ENCODE data around the gene GET4. TPM values are rescaled to one million over a fixed set of nuclear protein-coding genes. Genes with fewer than 3 reads are reported as not detected.

GET4 gene
- total RNA-seq, 1 donor from 2014 or later, result 38.2 TPM

- no peak for ATAC-seq
- no peak for DNase-seq (ENCODE audit: low spot score)
These were observed 8.0 kb downstream of the GET4 start for GRCh38 chr7:884191-885003.

DNA sequence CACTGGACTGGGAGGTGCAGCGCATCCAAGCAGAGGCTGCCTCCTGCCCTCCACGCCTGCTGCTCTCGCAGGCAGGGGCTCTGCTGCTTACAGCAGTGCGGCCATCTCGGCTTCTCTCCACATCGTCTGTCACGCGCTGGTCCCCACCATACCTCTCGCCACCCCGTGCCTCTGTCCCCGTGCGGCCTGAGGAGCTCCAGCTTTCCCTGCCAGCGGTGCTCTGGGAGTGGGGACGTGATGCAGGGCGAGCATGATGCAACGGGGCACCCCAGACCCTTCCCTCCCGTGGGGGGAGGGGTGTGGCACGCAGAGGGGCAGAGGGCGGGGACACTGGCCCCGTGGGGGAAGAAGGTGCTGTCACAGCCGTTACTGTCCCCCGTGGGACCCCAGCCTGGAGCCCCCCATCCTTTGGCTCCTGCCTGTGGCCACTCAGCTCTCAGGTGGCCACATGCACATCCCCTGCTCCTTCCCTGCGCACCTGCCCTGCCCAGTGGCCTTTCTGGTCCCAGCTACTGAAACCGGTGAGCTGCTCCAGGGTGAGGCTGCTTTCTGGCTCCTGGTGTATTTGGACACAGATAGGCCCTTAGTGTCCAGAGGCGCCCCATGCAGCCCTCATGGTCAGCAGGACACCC is 9.0 kb downstream of the GET4 start:
- ATAC-seq (no peak), DNase-seq (ENCODE audit: low spot score) (no peak)

DNA sequence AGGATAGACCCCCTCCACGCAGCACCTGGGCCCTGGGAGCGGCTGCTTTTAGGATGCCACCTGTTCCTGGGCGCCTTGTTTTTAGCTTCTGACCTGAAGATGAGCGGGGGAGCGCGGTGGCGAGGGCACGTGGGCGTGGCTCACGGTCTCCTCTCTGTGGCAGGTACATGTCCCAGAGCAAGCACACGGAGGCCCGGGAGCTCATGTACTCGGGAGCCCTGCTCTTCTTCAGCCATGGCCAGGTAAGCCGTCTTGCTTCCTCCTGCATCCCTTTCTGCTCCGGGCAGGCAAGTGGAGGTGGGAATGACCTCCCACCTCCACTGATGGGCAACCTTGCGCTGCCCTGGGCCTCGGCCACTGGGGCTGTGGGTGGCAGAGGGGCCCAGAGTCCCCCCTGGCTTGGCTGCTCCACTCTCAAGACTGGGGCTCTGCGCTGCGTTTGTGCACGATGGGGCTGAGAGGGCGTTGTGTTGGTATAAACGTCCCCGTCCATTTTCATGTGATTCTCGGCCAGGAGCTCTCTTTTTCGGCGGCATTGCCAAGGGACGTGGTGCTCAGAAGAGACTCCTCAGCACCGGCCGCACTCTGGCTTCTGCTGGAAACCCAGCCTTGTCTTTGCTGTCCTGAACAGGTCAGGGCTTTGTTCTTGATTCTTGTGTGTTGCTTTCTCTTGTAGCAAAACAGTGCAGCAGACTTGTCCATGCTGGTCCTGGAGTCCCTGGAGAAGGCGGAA is 9.7 kb downstream of the GET4 start:
- DNase-seq (ENCODE audit: low spot score) (no peak), ATAC-seq (no peak)

DNA sequence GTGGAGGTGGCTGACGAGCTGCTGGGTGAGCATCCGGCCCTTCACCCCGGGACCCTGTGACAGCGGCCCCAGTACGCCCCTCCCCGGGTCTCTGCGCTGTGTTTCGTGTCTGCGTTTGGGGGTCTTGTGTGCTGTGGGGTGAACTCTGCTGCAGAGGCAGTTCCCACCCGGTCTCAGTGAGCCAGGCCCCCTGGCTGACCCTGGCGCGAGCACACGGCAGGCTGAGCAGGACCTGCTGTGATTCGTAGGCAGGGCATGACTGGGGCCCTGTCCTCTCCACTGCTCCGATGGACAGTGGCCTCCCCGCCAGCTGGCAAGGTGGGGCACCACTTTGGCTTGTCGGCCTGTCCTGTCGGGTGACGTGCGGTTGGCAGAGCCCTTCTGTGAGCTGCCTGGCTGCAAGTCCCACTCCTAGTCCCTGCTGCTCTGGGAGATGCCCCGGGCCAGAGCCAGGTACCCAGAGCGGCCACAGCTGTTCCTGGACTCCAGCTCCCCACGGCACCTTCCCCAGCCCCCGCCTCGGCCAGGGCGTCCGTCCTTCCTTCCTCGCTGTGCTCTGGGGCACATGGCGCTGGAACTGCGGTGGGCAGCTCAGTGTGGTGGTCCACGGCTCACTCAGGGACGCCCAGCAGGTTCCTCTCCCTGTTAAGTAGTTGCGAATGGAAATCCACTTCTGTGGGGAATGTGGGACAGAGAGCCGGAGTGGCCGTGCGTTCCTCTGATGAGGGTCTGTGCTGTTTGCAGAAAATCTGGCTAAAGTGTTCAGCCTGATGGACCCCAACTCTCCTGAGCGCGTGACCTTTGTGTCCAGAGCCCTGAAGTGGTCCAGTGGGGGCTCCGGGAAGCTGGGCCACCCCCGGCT is 10.5 kb downstream of the GET4 start:
- peak; percentile 93 for DNase-seq (ENCODE audit: low spot score)
- peak; percentile 67 for ATAC-seq

DNA sequence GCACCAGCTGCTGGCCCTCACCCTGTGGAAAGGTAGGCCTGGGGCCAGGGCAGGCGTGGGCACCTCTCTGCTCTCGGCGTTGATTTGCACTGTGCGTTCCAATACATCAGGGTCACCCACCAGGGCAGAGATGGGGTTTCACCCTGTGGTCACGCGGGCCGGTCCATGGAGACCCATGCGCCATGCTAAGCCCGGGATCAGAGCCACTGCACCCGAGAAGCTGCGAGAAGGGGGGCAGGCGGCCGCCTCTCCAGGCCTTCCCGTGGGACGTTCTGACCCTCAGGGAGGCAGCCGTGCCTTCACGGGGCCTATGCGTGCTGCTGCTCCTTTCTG is 11.1 kb downstream of the GET4 start:
- no peak for DNase-seq (ENCODE audit: low spot score)

GRCh38 chr7:888081-889024 is 12.0 kb downstream of the GET4 start:
- peak; percentile 95 for DNase-seq (ENCODE audit: low spot score)
- peak; percentile 67 for ATAC-seq

More for the DNA sequence above, 11.1 kb downstream of the GET4 start:
- no peak for ATAC-seq

GRCh38 chr7:889025-889390 is 12.7 kb downstream of the GET4 start:
- ATAC-seq (no peak), DNase-seq (ENCODE audit: low spot score) (no peak)

DNA sequence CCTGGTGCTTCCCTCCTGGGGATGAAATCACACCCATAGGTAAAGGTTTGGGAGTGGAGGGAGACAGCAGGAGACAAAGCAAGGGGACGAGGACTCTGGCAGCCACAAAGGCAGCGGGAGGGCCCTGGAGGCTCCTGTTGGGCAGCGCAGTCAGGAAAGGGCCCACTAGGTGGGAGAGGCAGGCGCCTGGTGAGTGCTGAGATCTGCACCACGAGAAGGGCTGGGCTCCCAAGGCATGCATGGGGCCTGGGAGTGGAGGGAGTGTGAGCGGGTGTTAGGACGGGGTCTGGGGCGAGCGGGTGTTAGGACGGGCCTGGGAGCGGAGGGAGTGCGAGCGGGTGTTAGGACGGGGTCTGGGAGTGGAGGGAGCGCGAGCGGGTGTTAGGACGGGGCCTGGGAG is 13.0 kb downstream of the GET4 start:
- ATAC-seq, result no peak
- no peak for DNase-seq (ENCODE audit: low spot score)

DNA sequence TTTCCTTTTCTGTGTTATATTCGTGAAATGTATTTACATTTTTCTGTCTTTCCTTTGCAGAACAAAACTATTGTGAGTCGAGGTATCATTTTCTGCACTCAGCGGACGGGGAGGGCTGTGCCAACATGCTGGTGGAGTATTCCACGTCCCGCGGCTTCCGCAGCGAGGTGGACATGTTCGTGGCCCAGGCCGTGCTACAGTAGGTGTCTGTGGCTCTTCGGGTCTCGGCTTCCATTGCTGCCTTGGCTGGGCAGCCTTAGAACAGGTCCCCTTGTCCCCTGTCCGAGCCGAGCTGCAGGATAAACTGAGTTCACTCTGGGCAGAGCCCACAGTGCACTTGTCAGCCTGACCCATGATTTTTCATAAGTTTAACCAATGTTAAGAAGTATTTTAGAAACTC is 14.5 kb downstream of the GET4 start:
- no peak for DNase-seq (ENCODE audit: low spot score)
- no peak for ATAC-seq

DNA sequence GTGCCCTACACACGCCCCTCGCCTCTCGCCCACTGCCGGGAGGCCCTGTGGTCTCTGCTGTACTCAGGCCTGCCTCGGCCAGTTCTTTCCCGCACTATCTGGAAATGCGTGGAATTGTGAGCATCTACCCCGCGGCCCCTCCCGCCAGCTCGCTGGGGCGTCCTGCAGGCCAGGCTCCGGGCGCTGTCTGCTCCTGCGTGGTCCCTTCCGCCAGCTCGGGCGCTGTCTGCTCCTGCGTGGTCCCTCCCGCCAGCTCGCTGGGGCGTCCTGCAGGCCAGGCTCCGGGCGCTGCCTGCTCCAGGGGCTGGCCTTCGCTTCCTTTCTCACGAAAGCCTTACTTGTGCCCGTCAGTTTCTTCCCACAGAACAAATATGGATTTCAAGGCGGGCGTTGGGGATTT is 14.9 kb downstream of the GET4 start:
- ATAC-seq (no peak), DNase-seq (ENCODE audit: low spot score) (no peak)

- ATAC-seq (no peak), DNase-seq (ENCODE audit: low spot score) (no peak)
These were observed 15.5 kb downstream of the GET4 start for GRCh38 chr7:891805-892204.

- ATAC-seq, result no peak
- no peak for DNase-seq (ENCODE audit: low spot score)
These were observed 16.6 kb downstream of the GET4 start for GRCh38 chr7:892648-893593.

- ATAC-seq (no peak), DNase-seq (ENCODE audit: low spot score) (no peak)
These were observed 17.3 kb downstream of the GET4 start for GRCh38 chr7:893686-894085.

GRCh38 chr7:894164-894867 is 18.0 kb downstream of the GET4 start:
- DNase-seq (ENCODE audit: low spot score) (no peak), ATAC-seq (no peak)

- DNase-seq (ENCODE audit: low spot score) (no peak), ATAC-seq (no peak)
These were observed 18.6 kb downstream of the GET4 start for GRCh38 chr7:894927-895450.

DNA sequence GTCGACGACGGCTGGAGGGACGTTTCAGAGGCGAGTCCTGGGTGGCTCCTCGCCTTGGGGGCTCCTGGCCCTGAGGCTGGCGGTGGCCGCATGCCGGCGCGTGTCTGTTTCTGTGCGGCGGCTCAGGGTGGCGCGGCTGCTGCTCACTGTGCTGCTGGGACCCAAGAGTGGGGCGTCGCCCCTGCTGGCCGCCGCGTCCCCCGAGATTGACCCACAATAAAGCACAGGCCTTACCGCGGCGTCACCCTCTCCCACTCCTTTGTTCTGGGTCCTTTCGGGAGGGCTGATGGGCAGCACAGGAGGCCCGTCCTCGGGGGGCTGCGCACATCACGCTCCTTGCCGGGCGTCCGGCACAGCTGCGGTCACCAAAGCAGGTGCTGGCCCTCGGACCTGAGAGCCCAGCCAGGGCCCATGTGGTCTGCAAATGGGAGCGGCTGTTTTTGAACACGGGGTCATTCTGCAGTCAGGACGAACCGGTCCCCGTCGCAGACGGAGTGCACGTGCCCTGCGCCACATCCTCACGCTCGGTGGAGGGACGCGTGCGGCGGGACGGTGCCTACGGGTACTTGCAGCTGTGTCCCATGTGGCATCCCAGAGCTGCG is 19.2 kb downstream of the GET4 start:
- no peak for ATAC-seq

DNA sequence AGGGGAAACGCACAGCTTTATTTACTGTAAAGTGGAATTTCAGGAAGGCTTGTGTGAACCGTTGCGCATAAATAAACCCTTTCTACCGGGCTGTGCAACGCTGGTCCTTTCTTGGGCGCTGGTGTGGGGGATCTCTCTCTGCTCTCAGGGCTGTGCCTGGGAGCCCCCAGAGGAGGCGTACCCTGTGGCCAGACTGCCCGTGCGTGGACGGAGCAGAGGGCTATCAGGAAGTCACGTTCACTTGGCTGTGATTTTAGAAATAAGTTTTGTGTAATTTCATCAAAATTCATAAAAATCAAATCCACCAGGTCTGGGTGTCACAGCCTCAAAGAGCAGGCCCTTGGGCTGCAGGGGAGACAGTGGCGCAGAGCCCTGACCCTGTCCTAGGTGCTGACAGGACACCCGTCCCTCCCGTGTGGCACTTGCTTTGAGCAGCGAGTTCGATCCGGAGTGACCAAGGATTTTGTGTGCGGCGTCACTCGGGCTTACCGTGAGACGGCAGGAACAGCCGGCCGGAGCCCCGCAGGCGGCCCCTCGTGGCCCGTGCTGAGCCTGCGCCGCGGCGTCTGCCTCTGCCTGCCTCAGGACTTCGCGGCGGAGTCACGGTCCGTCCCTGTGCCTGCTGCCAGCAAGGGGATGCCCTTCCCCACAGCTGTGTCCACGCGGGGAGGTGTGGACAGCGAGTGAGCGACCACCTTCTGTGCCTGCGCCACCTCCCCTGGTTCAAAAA is 20.2 kb downstream of the GET4 start:
- ATAC-seq (no peak), DNase-seq (ENCODE audit: low spot score) (no peak)

More for the DNA sequence above, 19.2 kb downstream of the GET4 start:
- no peak for DNase-seq (ENCODE audit: low spot score)
